K562 (cell line): ENCODE results near the gene PDIA4. TPM values are rescaled to one million over a fixed set of nuclear protein-coding genes. Genes with fewer than 3 reads are reported as not detected.

Experiments
- ATAC-seq: fragments of 200-7000 bp; cut with Tn5 transposase; 3 replicates; pipeline ENCODE4 v1.9.1; 2020; ENCODE audit warnings: moderate library complexity
- BruUV-seq: library from RNA; stranded (reverse); fragments of 400-500 nt; replicated peaks from 2 replicates; lab custom pipeline; 2021; lab: Mats Ljungman, UMichigan
- CTCF ChIA-PET: fragments of 300-600 bp; formaldehyde crosslinking; extraction: SDS; loops from one replicate; lab custom pipeline; 2021; ENCODE audit warnings: low intra/inter-chr PET ratio; lab: Yijun Ruan, JAX
- POLR2A ChIA-PET: fragments of 300-600, 350-650 bp; sonication (Branson Sonifier 250); formaldehyde crosslinking; extraction: SDS; loops from one replicate; lab custom pipeline; 2021; ENCODE audit warnings: antibody characterized with exemption, inconsistent platforms; lab: Yijun Ruan, JAX
- DNase-seq, 4 experiments: peaks; one replicate each; pipeline versions ENCODE4 v3.0.0 to v3.0.0-alpha.2; 2011 to 2018; ENCODE audit warnings: low spot score in 3 of 4, mixed read lengths in 3 of 4; ENCODE audit errors: extremely low read depth in 1 of 4
- FAIRE-seq: peaks from 2 replicates; lab custom pipeline; 2011; peaks lifted over from hg19 to GRCh38; lab: Jason Lieb, UNC
- H2AFZ ChIP-seq: 2 replicates; pipeline ENCODE4 v1.6.0; 2011; ENCODE audit warnings: low read depth, low read length, control low read depth, inconsistent platforms
- H3K27ac ChIP-seq: fragments of 200-600 bp; 3 replicates; pipeline ENCODE4 v1.8.0; 2011; ENCODE audit warnings: low read depth, mild to moderate bottlenecking, control low read depth, inconsistent platforms, low read length, moderate library complexity, mixed read lengths; ENCODE audit errors: extremely low read depth
- H3K27me3 ChIP-seq, 2 experiments: fragments of 300-600 bp in 1 of 2; 2 replicates in 1 of 2; 3 replicates in 1 of 2; pipeline versions ENCODE4 v1.6.0 to v1.8.0; 2011; ENCODE audit warnings: inconsistent platforms in 2 of 2, low read length in 2 of 2, mild to moderate bottlenecking in 1 of 2, mixed read lengths in 1 of 2, moderate library complexity in 1 of 2; ENCODE audit not compliant: control insufficient read depth in 2 of 2, insufficient read depth in 2 of 2
- H3K36me3 ChIP-seq: fragments of 300-600 bp; 3 replicates; pipeline ENCODE4 v1.8.0; 2011; ENCODE audit warnings: mild to moderate bottlenecking, low read length, inconsistent platforms; ENCODE audit not compliant: control insufficient read depth, insufficient read depth
- H3K4me1 ChIP-seq, 2 experiments: fragments of 200-600 bp in 1 of 2; replicated peaks in 1 of 2; 2 replicates in 1 of 2; 3 replicates in 1 of 2; pipeline versions ENCODE4 v1.5.1 to v1.8.0; 2011; ENCODE audit warnings: inconsistent platforms in 2 of 2, low read length in 2 of 2, mild to moderate bottlenecking in 1 of 2, mixed read lengths in 1 of 2, moderate library complexity in 1 of 2; ENCODE audit not compliant: control insufficient read depth in 2 of 2, insufficient read depth in 2 of 2
- H3K4me2 ChIP-seq: 2 replicates; pipeline ENCODE4 v1.6.1; 2011; ENCODE audit warnings: low read length, control low read depth, inconsistent platforms, mixed read lengths; ENCODE audit not compliant: insufficient read depth
- H3K4me3 ChIP-seq: fragments of 200-600 bp; sonication (generic), shearing (Covaris generic); 2 replicates; pipeline ENCODE4 v1.5.1; 2016; ENCODE audit warnings: control low read depth, inconsistent platforms
- H3K79me2 ChIP-seq: fragments of 200-600 bp; 3 replicates; pipeline ENCODE4 v1.8.0; 2011; ENCODE audit warnings: low read length, inconsistent platforms; ENCODE audit not compliant: control insufficient read depth, insufficient read depth
- H3K9ac ChIP-seq, 2 experiments: 2 replicates each; pipeline versions ENCODE4 v1.6.0 to v1.6.1; 2011; ENCODE audit warnings: low read depth in 2 of 2, low read length in 2 of 2, control low read depth in 1 of 2, inconsistent platforms in 1 of 2, mild to moderate bottlenecking in 1 of 2, mixed read lengths in 1 of 2; ENCODE audit not compliant: insufficient read depth in 1 of 2
- H3K9me1 ChIP-seq: one replicate; pipeline ENCODE4 v1.6.0; 2011; ENCODE audit warnings: inconsistent platforms, mild to moderate bottlenecking, low read length, moderate library complexity; ENCODE audit not compliant: control insufficient read depth, insufficient read depth
- H3K9me3 ChIP-seq: replicated peaks from 2 replicates; pipeline ENCODE4 v1.5.1; 2011; ENCODE audit warnings: low read depth, low read length, inconsistent platforms; ENCODE audit not compliant: control insufficient read depth, insufficient read depth
- H4K20me1 ChIP-seq: replicated peaks from 2 replicates; pipeline ENCODE4 v1.6.1; 2011; ENCODE audit warnings: low read length, inconsistent platforms, mixed read lengths; ENCODE audit not compliant: control insufficient read depth, insufficient read depth
- ATF3 ChIP-seq, 2 experiments: fragments of 450-650 bp in 1 of 2; sonication (generic) in 1 of 2; formaldehyde crosslinking in 1 of 2; IDR thresholded peaks in 1 of 2; conservative IDR thresholded peaks in 1 of 2; 2 replicates each; pipeline versions ENCODE4 v1.6.1 to v1.8.1; 2016 to 2023; ENCODE audit warnings: mild to moderate bottlenecking in 2 of 2, moderate library complexity in 2 of 2, inconsistent platforms in 1 of 2, missing genetic modification reagents in 1 of 2
- NFIC ChIP-seq: fragments of 450-650 bp; IDR thresholded peaks from 2 replicates; pipeline ENCODE4 v1.6.1; 2017; ENCODE audit warnings: mild to moderate bottlenecking, inconsistent platforms
- PHB2 ChIP-seq: fragments of 450-650 bp; IDR thresholded peaks from 2 replicates; pipeline ENCODE4 v1.6.1; 2017; ENCODE audit warnings: low read depth
- RAD21 ChIP-seq, 2 experiments: fragments of 250-450 bp in 1 of 2; fragments of 450-650 bp in 1 of 2; sonication (Bioruptor Pico) in 1 of 2; formaldehyde crosslinking in 1 of 2; IDR thresholded peaks in 1 of 2; conservative IDR thresholded peaks in 1 of 2; 2 replicates each; pipeline versions ENCODE4 v1.4.0 to v1.8.0; 2020 to 2022; ENCODE audit warnings: mild to moderate bottlenecking in 2 of 2, moderate library complexity in 1 of 2
- REST ChIP-seq, 2 experiments: fragments of 450-650 bp; formaldehyde crosslinking in 1 of 2; IDR thresholded peaks; 2 replicates each; pipeline versions ENCODE4 v1.4.0 to v1.6.1; 2014 to 2020; ENCODE audit warnings: mild to moderate bottlenecking in 2 of 2, borderline replicate concordance in 1 of 2, low read depth in 1 of 2
- SMC3 ChIP-seq: conservative IDR thresholded peaks from 2 replicates; pipeline ENCODE4 v1.6.1; 2011; ENCODE audit warnings: low read depth, low read length, improper control_type of control experiment; ENCODE audit not compliant: insufficient read depth
- ZBTB33 ChIP-seq: sonication (generic); formaldehyde crosslinking; IDR thresholded peaks from 2 replicates; pipeline ENCODE4 v1.8.1; 2023; ENCODE audit warnings: mild to moderate bottlenecking, missing genetic modification reagents
- WGBS: fragments of 100-300 bp; shearing (Covaris generic); methylation state at CpG from one replicate; pipeline ENCODE4 v1.1.6; 2016; ENCODE audit warnings: low coverage, mixed read lengths; ENCODE audit not compliant: insufficient coverage; ENCODE audit errors: missing lambda C conversion rate; 5-methylcytosine and 5-hydroxymethylcytosine counted together
- in situ Hi-C: fragments of 300-500 bp; cut with MboI; formaldehyde crosslinking; loops from 4 replicates; pipeline ENCODE4 v1.15.0; 2018; ENCODE audit warnings: inconsistent platforms, mixed read lengths
- intact Hi-C: fragments of 100-400 bp; cut with micrococcal nuclease; formaldehyde crosslinking; loops from 2 replicates; pipeline ENCODE4 v1.14.2; 2022
- polyA plus RNA-seq, 8 experiments: library from polyadenylated mRNA; depleted of rRNA in 4 of 8; stranded (reverse) in 5 of 8; unstranded in 3 of 8; fragments of >200 nt; fragmentation: Nextera tagmentation in 2 of 8; fragmentation: Illumina TruSeq in 1 of 8; extraction: Ambion mirVana in 2 of 8; extraction: Trizol in 1 of 8; gene quantifications; 2 replicates each; pipeline versions ENCODE4 v1.2.1 to v1.2.3, GENCODE V29; 2011 to 2014; ENCODE audit warnings: inconsistent platforms in 1 of 8, missing spikeins in 1 of 8
- total RNA-seq, 7 experiments: library from RNA; depleted of rRNA in 6 of 7; stranded (reverse); fragments of >200 nt in 6 of 7; fragmentation: Illumina TruSeq in 2 of 7; extraction: Trizol in 2 of 7; gene quantifications; 2 replicates each; pipeline versions ENCODE4 v1.2.1 to v1.2.3, GENCODE V29; 2011 to 2021; ENCODE audit warnings: low replicate concordance in 1 of 7

The PDIA4 gene
- total and polyA plus RNA-seq, 9 of the 15 experiments (the other 6 are each of a cell fraction or from before 2014, with no cell fraction given): 9.1 to 175 (median 146) TPM

DNA sequence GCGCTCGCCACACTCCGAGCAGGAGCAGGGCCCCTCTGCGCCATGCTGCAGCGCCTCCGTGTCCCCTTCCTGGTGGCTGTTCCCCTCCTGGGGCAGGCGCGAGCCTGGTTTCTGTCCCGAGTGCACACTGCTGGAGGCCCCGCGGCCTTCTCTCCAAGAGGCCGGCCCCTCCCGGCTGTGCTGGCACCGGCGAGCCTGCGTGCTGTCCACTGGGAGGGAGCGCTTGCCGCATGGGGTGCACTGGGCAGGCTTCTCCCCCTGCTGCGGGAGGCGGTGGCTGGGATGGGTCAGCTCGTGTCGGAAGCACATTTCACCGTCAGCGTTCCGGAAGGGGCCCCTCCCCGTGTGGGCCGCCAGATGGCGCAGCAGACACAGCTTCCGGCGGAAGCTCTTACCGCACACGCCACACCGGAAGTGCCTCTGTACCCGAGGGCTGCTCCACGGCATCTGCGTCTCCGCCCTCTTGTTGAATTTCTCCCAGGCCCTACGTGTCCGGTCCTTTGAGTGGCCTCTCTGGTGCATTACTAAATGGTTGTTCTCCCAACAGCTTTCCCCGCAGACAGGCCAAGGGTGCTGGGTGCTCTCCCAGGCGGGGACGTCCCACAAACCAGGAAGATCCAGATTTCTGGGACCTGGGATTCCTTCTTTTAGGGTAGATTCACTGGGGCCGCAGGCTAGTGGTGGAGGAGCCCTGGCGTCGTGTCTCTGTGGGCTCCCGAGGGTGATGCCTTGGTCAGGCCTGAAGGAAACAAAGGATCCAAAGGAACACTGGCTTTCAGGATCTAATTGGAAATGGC is 43.5 kb upstream of the PDIA4 start:
- FAIRE-seq (no peak), DNase-seq (peak in 3 of 4 experiments; percentile 24 to 48 (median 33)), ATAC-seq (peak; percentile 74)
- 90% methylated on average over 43 of the region's 46 CpGs for whole genome bisulfite sequencing
- Histone ChIP-seq H3K4me2 (no peak overlapping the region), H3K36me3 (peaks cover 39% of the 10 kb centered on the region; the same call in 2 of the 3 replicates), H3K9me1 (no peaks in the 10 kb centered on the region), H3K79me2 (no peaks in the 10 kb centered on the region), H3K9ac (no peak overlapping the region; a peak in 1 of 4 replicates), H3K4me1 (peaks cover 0 to 12% of the 10 kb centered on the region in 2 experiments; a peak in 1 of 5 replicates), H2AFZ (no peak overlapping the region), H3K9me3 (no peaks in the 10 kb centered on the region), H4K20me1 (no peaks in the 10 kb centered on the region), H3K4me3 (no peak overlapping the region), H3K27me3 (no peaks in the 10 kb centered on the region), H3K27ac (no peak overlapping the region)
- intact Hi-C loops (loop anchor here (10.0 kb wide), 1 partner anchor 497 kb away; no protein-coding TSS in a partner anchor), in situ Hi-C loops (no loop called here)
- ChIA-PET POLR2A (interaction anchor here (1.2 kb wide), 1 partner anchor 160 kb away, joined by 7 read pairs; no protein-coding TSS in a partner anchor), CTCF (interaction anchor here (0.6 kb wide), 1 partner anchor 25 kb away, joined by 4 read pairs; no protein-coding TSS in a partner anchor)
- no TSS peak for BruUV-seq
- TF ChIP-seq PHB2 (no peak), SMC3 (0 out of 2 replicates have a peak, but pooled peaks have one; percentile 34), ZBTB33 (CRISPR knock-in tag) (peak; percentile 99), ATF3 (IDR thresholded peaks at IDR 0.05) (peak; percentile 43; the same call in 1 of the 2 replicates), ATF3 (CRISPR knock-in tag; conservative IDR thresholded peaks at IDR 0.05) (no peak), RAD21 (CRISPR knock-in tag; conservative IDR thresholded peaks at IDR 0.05 in 1 of 2, IDR thresholded peaks at IDR 0.05 in 1 of 2) (peak in 1 of 2 experiments; percentile 48; a peak in 2 of 4 replicates), NFIC (peak; percentile 15; the same call in 1 of the 2 replicates), REST (IDR thresholded peaks at IDR 0.05; ENCODE audit: borderline replicate concordance) (peak; percentile 30; the same call in 1 of the 2 replicates), REST (CRISPR knock-in tag; IDR thresholded peaks at IDR 0.05; ENCODE audit: low read depth) (no peak)
